ENCODE results near the gene TRIM47.

Gene TRIM47

DNA sequence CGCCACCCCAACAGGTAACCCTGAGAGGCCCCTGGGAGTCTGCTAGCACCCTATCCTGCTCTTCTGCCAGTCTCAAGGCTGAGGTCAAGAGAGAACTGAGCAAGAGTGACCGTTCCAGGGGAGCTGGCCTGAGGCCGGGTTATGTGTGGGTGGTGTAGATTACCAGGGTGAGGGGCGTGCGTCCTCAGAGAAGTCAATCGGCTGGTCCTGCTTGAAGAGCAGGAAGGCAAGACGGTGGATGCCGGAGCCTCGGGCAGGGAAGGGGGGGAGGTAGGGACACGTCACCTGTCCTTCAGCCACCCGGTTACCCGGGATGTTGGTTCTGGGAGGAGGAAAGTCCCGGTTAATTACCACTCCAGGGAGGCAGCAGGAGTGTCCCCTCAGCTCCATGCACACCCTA is 21.0 kb upstream of the TRIM47 start:
- Histone ChIP-seq H3K9me3 (no peaks in the 10 kb centered on the region), H3K27me3 (no peaks in the 10 kb centered on the region), H3K4me1 (ENCODE audit: control insufficient read depth in 1 of 2, insufficient read depth in 1 of 2, low read depth in 1 of 2, low read length in 1 of 2) (peaks cover 25 to 26% of the 10 kb centered on the region in 2 experiments), H3K27ac (no peak overlapping the region), H3K4me3 (ENCODE audit: low read depth in 1 of 2, low read length in 1 of 2) (no peak overlapping the region), H3K36me3 (peaks cover 29% of the 10 kb centered on the region)
- TF ChIP-seq, protein P1, sequence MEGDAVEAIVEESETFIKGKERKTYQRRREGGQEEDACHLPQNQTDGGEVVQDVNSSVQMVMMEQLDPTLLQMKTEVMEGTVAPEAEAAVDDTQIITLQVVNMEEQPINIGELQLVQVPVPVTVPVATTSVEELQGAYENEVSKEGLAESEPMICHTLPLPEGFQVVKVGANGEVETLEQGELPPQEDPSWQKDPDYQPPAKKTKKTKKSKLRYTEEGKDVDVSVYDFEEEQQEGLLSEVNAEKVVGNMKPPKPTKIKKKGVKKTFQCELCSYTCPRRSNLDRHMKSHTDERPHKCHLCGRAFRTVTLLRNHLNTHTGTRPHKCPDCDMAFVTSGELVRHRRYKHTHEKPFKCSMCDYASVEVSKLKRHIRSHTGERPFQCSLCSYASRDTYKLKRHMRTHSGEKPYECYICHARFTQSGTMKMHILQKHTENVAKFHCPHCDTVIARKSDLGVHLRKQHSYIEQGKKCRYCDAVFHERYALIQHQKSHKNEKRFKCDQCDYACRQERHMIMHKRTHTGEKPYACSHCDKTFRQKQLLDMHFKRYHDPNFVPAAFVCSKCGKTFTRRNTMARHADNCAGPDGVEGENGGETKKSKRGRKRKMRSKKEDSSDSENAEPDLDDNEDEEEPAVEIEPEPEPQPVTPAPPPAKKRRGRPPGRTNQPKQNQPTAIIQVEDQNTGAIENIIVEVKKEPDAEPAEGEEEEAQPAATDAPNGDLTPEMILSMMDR (IDR thresholded peaks at IDR 0.05): no peak

DNA sequence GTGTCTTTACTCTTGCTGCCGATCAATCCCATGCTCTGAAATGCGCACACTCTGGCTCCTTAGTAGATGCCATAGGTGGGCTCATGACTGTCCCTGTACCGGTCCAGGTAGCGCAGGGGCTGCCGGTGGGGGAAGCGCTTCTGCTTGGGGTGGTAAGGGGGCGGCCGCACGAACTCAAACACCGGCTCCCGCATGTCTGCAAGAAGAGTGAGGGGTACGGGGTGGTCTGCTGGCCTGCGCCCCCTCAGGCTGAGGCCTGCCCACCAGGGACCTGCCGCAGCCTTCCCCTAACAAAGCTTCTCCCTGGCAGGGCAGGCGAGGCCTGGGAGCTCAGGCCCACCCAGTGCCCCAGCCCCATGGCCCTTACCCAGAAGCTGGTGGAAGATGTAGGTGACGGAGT is 20.4 kb upstream of the TRIM47 start:
- Histone ChIP-seq H3K27ac (no peak overlapping the region), H3K9me3 (no peaks in the 10 kb centered on the region), H3K36me3 (peaks cover 29% of the 10 kb centered on the region), H3K4me1 (ENCODE audit: control insufficient read depth in 1 of 2, insufficient read depth in 1 of 2, low read depth in 1 of 2, low read length in 1 of 2) (peaks cover 19 to 21% of the 10 kb centered on the region in 2 experiments), H3K27me3 (no peaks in the 10 kb centered on the region), H3K4me3 (ENCODE audit: low read depth in 1 of 2, low read length in 1 of 2) (no peak overlapping the region)
- TF ChIP-seq, protein P1 (IDR thresholded peaks at IDR 0.05): no peak

DNA sequence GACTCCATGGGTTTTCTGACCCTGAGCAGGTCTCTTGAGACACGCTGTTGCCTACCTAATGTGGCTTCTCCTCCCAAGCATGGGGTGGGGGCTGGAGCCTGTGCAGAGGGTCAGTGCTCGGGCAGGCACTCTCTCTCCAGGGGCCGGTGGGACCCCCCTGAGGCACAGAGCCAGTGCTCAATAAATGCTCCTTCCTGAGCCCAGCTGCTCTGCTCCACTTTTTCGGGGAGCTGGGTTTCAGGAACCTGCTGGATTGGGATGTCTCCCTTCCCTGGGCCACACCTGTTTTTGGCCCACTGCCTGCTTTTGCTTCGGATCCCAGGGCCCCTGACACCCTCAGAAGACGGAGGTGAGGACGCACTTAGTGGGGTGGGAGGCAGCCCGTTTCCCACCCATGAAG is 19.7 kb upstream of the TRIM47 start:
- H3K4me1 ChIP-seq (ENCODE audit: control insufficient read depth in 1 of 2, insufficient read depth in 1 of 2, low read depth in 1 of 2, low read length in 1 of 2): peaks cover 19 to 20% of the 10 kb centered on the region in 2 experiments
- H3K9me3 ChIP-seq: no peaks in the 10 kb centered on the region
- TF ChIP-seq, protein P1 (IDR thresholded peaks at IDR 0.05): no peak
- H3K27me3 ChIP-seq: no peaks in the 10 kb centered on the region
- H3K36me3 ChIP-seq: peaks cover 29% of the 10 kb centered on the region
- no peak overlapping the region for H3K27ac ChIP-seq
- H3K4me3 ChIP-seq (ENCODE audit: low read depth in 1 of 2, low read length in 1 of 2): no peak overlapping the region

DNA sequence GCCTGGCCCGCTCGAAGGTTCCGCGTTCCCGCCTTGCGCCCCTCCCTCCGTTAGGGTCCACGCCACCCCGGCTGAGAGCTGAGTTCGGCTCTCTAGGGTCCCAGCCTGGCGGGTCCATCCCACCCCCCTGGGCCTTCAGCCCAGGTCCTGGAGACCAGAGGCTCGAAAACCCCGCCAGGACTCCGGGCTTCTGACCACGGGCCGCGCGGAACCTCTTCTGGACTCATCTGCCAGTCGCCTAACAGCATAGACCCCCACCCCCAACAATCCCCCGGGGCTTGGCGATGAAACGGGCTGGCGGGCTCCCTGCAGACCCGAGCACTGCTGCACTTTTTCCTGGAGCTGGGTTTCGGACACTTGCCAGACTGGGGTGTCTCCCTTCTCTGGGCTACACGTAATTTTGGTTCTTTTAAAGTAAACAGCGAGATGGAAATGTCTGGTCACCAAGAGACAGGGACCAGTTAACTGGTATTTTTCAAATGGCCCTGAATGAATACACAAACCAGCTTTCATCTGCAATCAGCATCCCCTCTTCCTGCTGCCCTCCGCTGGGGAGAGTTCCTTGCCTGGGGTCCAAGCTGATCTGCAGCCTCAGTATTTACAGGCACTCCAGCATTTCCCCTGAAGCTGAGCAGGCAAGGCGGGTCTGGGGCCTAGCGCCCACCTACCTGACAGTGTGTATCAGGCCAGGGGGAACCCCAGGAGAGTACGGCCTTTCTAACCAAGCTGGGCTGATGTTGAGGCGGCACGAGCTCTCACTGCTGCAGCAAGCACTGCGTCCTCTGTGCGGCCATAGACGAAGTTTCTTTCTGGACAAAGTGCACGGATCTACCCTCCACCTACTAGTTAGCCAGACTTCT is 19.0 kb upstream of the TRIM47 start:
- no peaks in the 10 kb centered on the region for H3K27me3 ChIP-seq
- H3K9me3 ChIP-seq: no peaks in the 10 kb centered on the region
- peaks cover 29% of the 10 kb centered on the region for H3K36me3 ChIP-seq
- TF ChIP-seq, protein P1 (IDR thresholded peaks at IDR 0.05): no peak
- peak overlapping the region; percentile 75 to 76 for H3K4me3 ChIP-seq (ENCODE audit: low read depth in 1 of 2, low read length in 1 of 2)
- peak overlapping the region; percentile 80 for H3K27ac ChIP-seq
- peaks cover 19 to 20% of the 10 kb centered on the region in 2 experiments for H3K4me1 ChIP-seq (ENCODE audit: control insufficient read depth in 1 of 2, insufficient read depth in 1 of 2, low read depth in 1 of 2, low read length in 1 of 2)

DNA sequence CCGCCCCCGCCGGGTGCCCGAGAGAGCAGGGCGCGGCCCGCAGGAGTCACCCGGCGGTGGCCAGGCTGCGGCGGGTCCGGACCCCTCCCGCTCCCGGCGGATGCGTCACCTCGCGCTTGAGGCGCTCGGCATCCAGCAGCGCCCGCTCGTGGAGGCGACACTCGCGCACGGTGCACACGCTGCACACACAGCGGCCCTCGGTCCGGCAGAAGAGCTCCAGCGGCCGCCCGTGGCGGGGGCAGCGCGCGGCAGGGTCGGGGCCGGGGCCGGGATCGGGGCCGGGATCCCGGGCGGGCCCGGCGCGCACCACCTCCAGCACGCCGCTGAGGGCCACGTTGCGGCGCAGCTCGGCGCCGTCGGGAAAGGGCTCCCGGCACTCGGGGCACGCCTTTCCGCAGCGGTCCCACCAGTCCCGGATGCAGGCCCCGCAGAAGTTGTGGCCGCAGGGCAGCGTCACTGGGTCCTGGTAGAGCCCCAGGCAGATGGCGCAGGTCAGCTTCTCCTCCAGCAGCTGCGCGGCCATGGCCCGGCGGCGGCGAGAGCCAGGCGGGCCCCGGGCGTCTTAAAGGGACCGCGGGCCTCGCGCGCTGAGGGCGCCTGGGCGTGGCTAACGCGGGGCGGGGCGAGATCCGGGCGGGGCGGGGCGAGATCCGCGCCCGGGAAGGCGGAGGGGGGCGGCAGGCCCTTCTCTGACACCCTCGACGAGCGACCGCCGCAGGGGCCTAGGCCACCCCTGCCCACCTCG is 18.2 kb upstream of the TRIM47 start, which contains the start of gene TRIM65:
Gene TRIM65, minus strand, starts transcription at position 537 of the 745 bp plus-strand sequence. Its CDS starts 14 bp downstream, at position 523.
- TF ChIP-seq, protein P1 (IDR thresholded peaks at IDR 0.05): peak; percentile 53
- Histone ChIP-seq H3K36me3 (peaks cover 26% of the 10 kb centered on the region), H3K4me1 (ENCODE audit: control insufficient read depth in 1 of 2, insufficient read depth in 1 of 2, low read depth in 1 of 2, low read length in 1 of 2) (peaks cover 19 to 20% of the 10 kb centered on the region in 2 experiments), H3K27me3 (no peaks in the 10 kb centered on the region), H3K27ac (peak within 1 kb of the TSS; percentile 80), H3K4me3 (ENCODE audit: low read depth in 1 of 2, low read length in 1 of 2) (peak within 1 kb of the TSS; percentile 75 to 76), H3K9me3 (no peaks in the 10 kb centered on the region)

Measured in neutrophil (primary cell).